ENCODE measurements around the gene MAML3. TPM values are rescaled to one million over a fixed set of nuclear protein-coding genes. Genes with fewer than 3 reads are reported as not detected.

Gene MAML3
- total and polyA plus RNA-seq, 9 donors = 11.1 to 23.8 (median 14.9) TPM

- no peak overlapping the region for H3K4me3 ChIP-seq
- no peak for DNase-seq
- H3K36me3 ChIP-seq = no peaks in the 10 kb centered on the region
- TF ChIP-seq CTCF (IDR thresholded peaks at IDR 0.05) (no peak), POLR2A (IDR thresholded peaks at IDR 0.05) (no peak), EP300 (IDR thresholded peaks at IDR 0.05) (no peak)
- intact Hi-C loops (cut with DNase I) = loop anchor here in 1 of 4 donors (10.0 kb wide), 1 partner anchor 181 kb away; the partner anchor contains the start of gene MAML3
- H3K4me1 ChIP-seq (ENCODE audit: insufficient read depth) = peaks cover 19% of the 10 kb centered on the region
- H3K9me3 ChIP-seq = no peaks in the 10 kb centered on the region
- no peak overlapping the region for H3K27ac ChIP-seq
- no peaks in the 10 kb centered on the region for H3K27me3 ChIP-seq
Observed at GRCh38 chr4:139973616-139974015, 180.4 kb downstream of the MAML3 start.

GRCh38 chr4:139973015-139973414 lies 181.0 kb downstream of the MAML3 start:
- no peaks in the 10 kb centered on the region for H3K27me3 ChIP-seq
- no peaks in the 10 kb centered on the region for H3K36me3 ChIP-seq
- no peak overlapping the region for H3K27ac ChIP-seq
- peaks cover 20% of the 10 kb centered on the region for H3K4me1 ChIP-seq (ENCODE audit: insufficient read depth)
- DNase-seq = no peak
- intact Hi-C loops (cut with DNase I) = loop anchor here in 1 of 4 donors (10.0 kb wide), 1 partner anchor 182 kb away; the partner anchor contains the start of gene MAML3
- no peak overlapping the region for H3K4me3 ChIP-seq
- no peak for TF ChIP-seq EP300 (IDR thresholded peaks at IDR 0.05)
- no peaks in the 10 kb centered on the region for H3K9me3 ChIP-seq
- 41 to 68% (median 67%) methylated on average over 3 of the region's 3 CpGs for WGBS, 3 donors

DNA sequence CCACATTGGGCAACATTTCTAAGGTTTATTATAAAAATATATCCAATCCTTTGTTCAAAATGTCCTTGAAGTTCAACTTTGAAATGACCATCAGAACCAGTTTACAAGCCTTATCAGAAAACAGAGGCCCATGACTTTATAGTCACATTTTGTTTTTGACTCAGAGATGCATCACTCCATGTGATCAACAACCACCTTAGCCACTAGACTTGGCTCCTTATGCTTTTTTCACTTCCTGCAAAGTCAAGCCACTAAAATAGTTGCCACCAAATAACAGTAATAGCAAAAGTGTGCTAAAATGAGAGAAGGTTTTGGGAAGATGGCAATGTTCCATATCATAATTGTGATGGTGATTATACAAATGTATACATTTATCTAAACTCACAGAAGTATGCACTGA lies 181.7 kb downstream of the MAML3 start:
- Histone ChIP-seq H3K4me1 (ENCODE audit: insufficient read depth) (peaks cover 19% of the 10 kb centered on the region), H3K36me3 (no peaks in the 10 kb centered on the region), H3K9me3 (no peaks in the 10 kb centered on the region), H3K27me3 (no peaks in the 10 kb centered on the region), H3K4me3 (no peak overlapping the region), H3K27ac (no peak overlapping the region)
- intact Hi-C loops (cut with DNase I) = loop anchor here in 1 of 4 donors (10.0 kb wide), 1 partner anchor 182 kb away; the partner anchor contains the start of gene MAML3
- no peak for DNase-seq
- TF ChIP-seq POLR2A (IDR thresholded peaks at IDR 0.05) = no peak
- no peak for TF ChIP-seq CTCF (IDR thresholded peaks at IDR 0.05)
- no peak for TF ChIP-seq EP300 (IDR thresholded peaks at IDR 0.05)

- Histone ChIP-seq H3K27me3 (no peaks in the 10 kb centered on the region), H3K4me3 (no peak overlapping the region), H3K4me1 (ENCODE audit: insufficient read depth) (peaks cover 18% of the 10 kb centered on the region), H3K36me3 (no peaks in the 10 kb centered on the region), H3K9me3 (no peaks in the 10 kb centered on the region), H3K27ac (peak overlapping the region in 1 of 2 donors; percentile 14)
- TF ChIP-seq EP300 (IDR thresholded peaks at IDR 0.05) = no peak
- no peak for TF ChIP-seq POLR2A (IDR thresholded peaks at IDR 0.05)
- TF ChIP-seq CTCF (IDR thresholded peaks at IDR 0.05) = no peak
- whole genome bisulfite sequencing, 3 donors = 73 to 91% (median 77%) methylated on average over 1 of the region's 1 CpG
- intact Hi-C loops (cut with DNase I) = loop anchor here in 1 of 4 donors (10.0 kb wide), 1 partner anchor 184 kb away; the partner anchor contains the start of gene MAML3
- DNase-seq = no peak
Observed at GRCh38 chr4:139971111-139971510, 182.9 kb downstream of the MAML3 start.

GRCh38 chr4:139969635-139970266 lies 184.2 kb downstream of the MAML3 start:
- Histone ChIP-seq H3K4me3 (no peak overlapping the region), H3K4me1 (ENCODE audit: insufficient read depth) (peaks cover 17% of the 10 kb centered on the region), H3K27ac (peak overlapping the region in 1 of 2 donors; percentile 49), H3K36me3 (no peaks in the 10 kb centered on the region), H3K9me3 (no peaks in the 10 kb centered on the region), H3K27me3 (no peaks in the 10 kb centered on the region)
- intact Hi-C loops (cut with DNase I) = loop anchor here in 2 of 4 donors (10.0 kb wide), 2 partner anchors 65 to 185 kb away; partner anchors contain the start of gene MAML3 (in 1 of the 2)
- 39 to 51% (median 45%) methylated on average over 7 of the region's 7 CpGs for WGBS, 3 donors
- no peak for DNase-seq
- TF ChIP-seq EP300 (IDR thresholded peaks at IDR 0.05) (no peak), CTCF (IDR thresholded peaks at IDR 0.05) (no peak), POLR2A (IDR thresholded peaks at IDR 0.05) (no peak)
